ENCODE data around the gene RTKN2. TPM values are rescaled to one million over a fixed set of nuclear protein-coding genes. Genes with fewer than 3 reads are reported as not detected.
A peak's percentile ranks its signal among the peaks of the same experiment; 100 is the strongest.
"Not testable (repeated sequence)": the region's sequence is repeated elsewhere in the genome, so short reads cannot be mapped to it uniquely, and the experiment has no call there.

The RTKN2 gene
- total and polyA plus RNA-seq, 2 experiments from 2014 or later: 1.1 to 4.4 TPM

DNA sequence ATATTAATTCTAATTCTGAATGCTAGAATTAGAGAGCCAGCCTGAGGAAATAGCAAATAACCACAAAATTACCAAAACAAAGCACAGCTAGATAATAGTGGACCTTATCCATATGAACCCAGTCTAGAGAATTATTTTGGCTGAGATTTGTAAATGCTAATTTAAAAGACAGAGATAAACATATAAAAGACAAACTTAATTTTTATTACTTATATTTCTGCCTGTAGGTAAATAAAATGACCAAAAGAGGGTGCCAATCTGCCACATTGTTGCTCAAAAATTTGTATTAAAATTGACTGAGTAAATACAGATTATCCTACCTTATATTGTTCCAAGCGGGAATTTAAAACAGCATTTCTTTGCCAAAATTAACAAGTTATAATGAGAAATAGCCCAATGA, 20.2 kb downstream of the RTKN2 start:
- H3K27ac ChIP-seq: no peak overlapping the region
- TF ChIP-seq CTCF (IDR thresholded peaks at IDR 0.05; ENCODE audit: low read depth, low read length): peak; percentile 35
- H3K4me3 ChIP-seq: no peak overlapping the region
- no peaks in the 10 kb centered on the region for H3K9me3 ChIP-seq (ENCODE audit: low read depth)
- DNase-seq (ENCODE audit: low read depth in 1 of 2, low spot score in 1 of 2): peak in 1 of 2 donors; percentile 44
- H3K4me1 ChIP-seq (ENCODE audit: low read depth): no peaks in the 10 kb centered on the region
- no peaks in the 10 kb centered on the region for H3K36me3 ChIP-seq
- no peaks in the 10 kb centered on the region for H3K27me3 ChIP-seq

DNA sequence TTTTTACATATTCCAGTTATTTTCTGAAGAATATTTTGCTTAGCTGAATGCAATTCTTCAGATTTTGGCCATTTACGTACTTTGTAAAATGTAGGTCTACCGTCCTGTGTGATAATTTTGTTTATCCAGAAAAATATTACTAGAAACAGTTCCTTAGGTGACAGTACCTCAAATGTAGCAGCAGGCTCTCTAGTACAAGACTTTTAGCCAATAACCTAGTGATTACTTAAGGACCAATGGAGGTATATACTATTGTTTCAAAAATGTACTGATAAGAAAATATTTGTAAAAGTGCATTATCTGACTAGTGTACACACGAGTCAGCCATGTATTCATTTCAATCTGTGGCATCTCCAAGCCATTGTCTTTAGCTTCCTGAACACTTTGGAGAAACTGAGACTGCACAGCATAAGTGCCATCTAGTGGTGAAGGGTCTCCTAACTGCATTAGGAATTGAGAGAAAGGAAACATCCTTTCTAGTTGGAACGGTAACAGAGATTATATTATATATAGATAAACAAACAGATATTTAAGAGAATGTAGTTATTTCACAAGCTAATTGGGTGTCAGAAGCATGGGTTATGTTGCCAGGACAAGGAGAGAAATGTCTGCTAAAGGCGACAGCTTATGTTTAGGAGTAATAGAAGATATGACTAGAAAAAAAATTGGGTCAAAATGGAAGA, 23.7 kb downstream of the RTKN2 start:
- Histone ChIP-seq H3K27me3 (no peaks in the 10 kb centered on the region), H3K36me3 (no peaks in the 10 kb centered on the region), H3K4me3 (no peak overlapping the region), H3K9me3 (ENCODE audit: low read depth) (no peaks in the 10 kb centered on the region), H3K27ac (no peak overlapping the region), H3K4me1 (ENCODE audit: low read depth) (no peaks in the 10 kb centered on the region)
- DNase-seq (ENCODE audit: low read depth in 1 of 2, low spot score in 1 of 2): peak; percentile 72 to 86
- TF ChIP-seq CTCF (IDR thresholded peaks at IDR 0.05; ENCODE audit: low read depth, low read length): peak; percentile 85

GRCh38 chr10:62244088-62244487, 24.6 kb downstream of the RTKN2 start:
- Histone ChIP-seq H3K36me3 (no peaks in the 10 kb centered on the region), H3K4me3 (no peak overlapping the region), H3K9me3 (ENCODE audit: low read depth) (no peaks in the 10 kb centered on the region), H3K27me3 (no peaks in the 10 kb centered on the region), H3K4me1 (ENCODE audit: low read depth) (no peaks in the 10 kb centered on the region), H3K27ac (no peak overlapping the region)
- no peak for DNase-seq (ENCODE audit: low read depth in 1 of 2, low spot score in 1 of 2)
- no peak for TF ChIP-seq CTCF (IDR thresholded peaks at IDR 0.05; ENCODE audit: low read depth, low read length)

DNA sequence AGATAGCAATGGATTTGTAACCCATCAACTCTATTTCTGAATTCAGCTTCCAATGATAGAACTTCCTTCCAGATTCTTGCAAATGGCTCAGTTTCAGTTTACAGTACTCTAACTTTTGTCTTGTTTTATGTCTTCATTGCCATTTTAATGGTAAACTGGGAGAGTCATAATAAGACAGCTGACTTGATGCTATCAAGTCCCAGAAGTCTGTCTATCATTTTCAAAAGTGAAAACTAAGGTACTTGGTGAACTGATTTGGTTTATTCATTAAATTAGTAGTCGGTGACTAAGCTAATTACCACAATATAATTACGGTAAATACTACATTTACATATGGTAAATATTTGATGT, 25.0 kb downstream of the RTKN2 start:
- no peaks in the 10 kb centered on the region for H3K27me3 ChIP-seq
- no peak overlapping the region for H3K4me3 ChIP-seq
- TF ChIP-seq CTCF (IDR thresholded peaks at IDR 0.05; ENCODE audit: low read depth, low read length): no peak
- H3K36me3 ChIP-seq: no peaks in the 10 kb centered on the region
- no peaks in the 10 kb centered on the region for H3K9me3 ChIP-seq (ENCODE audit: low read depth)
- no peak overlapping the region for H3K27ac ChIP-seq
- H3K4me1 ChIP-seq (ENCODE audit: low read depth): no peaks in the 10 kb centered on the region
- DNase-seq (ENCODE audit: low read depth in 1 of 2, low spot score in 1 of 2): no peak

DNA sequence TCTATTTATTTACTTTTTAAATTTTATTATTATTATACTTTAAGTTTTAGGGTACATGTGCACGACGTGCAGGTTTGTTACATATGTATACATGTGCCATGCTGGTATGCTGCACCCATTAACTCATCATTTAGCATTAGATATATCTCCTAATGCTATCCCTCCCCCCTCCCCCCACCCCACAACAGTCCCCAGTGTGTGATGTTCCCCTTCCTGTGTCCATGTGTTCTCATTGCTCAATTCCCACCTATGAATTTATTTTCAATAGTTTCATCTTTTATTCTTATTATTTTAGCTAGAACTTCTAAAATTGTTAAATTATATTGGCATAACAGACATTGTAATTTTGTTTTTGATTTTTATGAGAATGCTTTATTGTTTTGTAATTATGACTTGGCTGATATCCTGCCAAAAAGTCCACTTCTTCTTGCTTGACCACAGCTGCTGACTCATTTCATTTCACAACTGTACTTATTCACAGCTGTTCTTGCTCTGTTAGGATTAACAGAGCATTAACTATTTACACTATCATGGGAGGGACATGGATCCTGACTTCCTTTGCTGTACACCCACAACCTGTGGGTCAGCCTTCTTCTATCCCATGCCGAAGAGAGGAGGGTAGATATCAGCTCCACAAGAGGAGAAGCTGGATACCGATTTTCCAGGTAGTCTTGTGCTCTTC, 25.5 kb downstream of the RTKN2 start:
- H3K27me3 ChIP-seq; H3K4me1 ChIP-seq (ENCODE audit: low read depth); H3K4me3 ChIP-seq; H3K36me3 ChIP-seq; H3K9me3 ChIP-seq (ENCODE audit: low read depth): not testable (repeated sequence)
- peak in 1 of 2 donors; percentile 96 for DNase-seq (ENCODE audit: low read depth in 1 of 2, low spot score in 1 of 2)
- peak overlapping the region; percentile 54 for H3K27ac ChIP-seq

- not testable (repeated sequence) for H3K4me3 ChIP-seq; H3K9me3 ChIP-seq (ENCODE audit: low read depth); DNase-seq (ENCODE audit: low read depth in 1 of 2, low spot score in 1 of 2); H3K27me3 ChIP-seq; H3K27ac ChIP-seq; H3K4me1 ChIP-seq (ENCODE audit: low read depth); H3K36me3 ChIP-seq
Measured at GRCh38 chr10:62241521-62241920, 27.1 kb downstream of the RTKN2 start.

All from cardiac muscle cell (in vitro differentiated cells and primary cell).